ENCODE measurements around the gene CDK5RAP2.
"Not testable (repeated sequence)": the region's sequence is repeated elsewhere in the genome, so short reads cannot be mapped to it uniquely, and the experiment has no call there.

CDK5RAP2 gene

GRCh38 chr9:120580051-120580896 is at the start of gene CDK5RAP2:
CDK5RAP2 (minus strand) TSS chr9:120580167; CDS start chr9:120579978, 189 bp downstream.
- in situ Hi-C loops (cut with MboI; ENCODE audit: low sequenced_read_pairs) = no loop called here

GRCh38 chr9:120628925-120629497 is 49.0 kb upstream of the CDK5RAP2 start:
- in situ Hi-C loops (cut with MboI; ENCODE audit: low sequenced_read_pairs) = not testable (repeated sequence)

- in situ Hi-C loops (cut with MboI; ENCODE audit: low sequenced_read_pairs) = no loop called here
Observed at GRCh38 chr9:120628207-120628924, 48.4 kb upstream of the CDK5RAP2 start.

GRCh38 chr9:120627073-120627472 is 47.1 kb upstream of the CDK5RAP2 start:
- in situ Hi-C loops (cut with MboI; ENCODE audit: low sequenced_read_pairs) = no loop called here

GRCh38 chr9:120626512-120626911 is 46.5 kb upstream of the CDK5RAP2 start:
- in situ Hi-C loops (cut with MboI; ENCODE audit: low sequenced_read_pairs) = no loop called here

- in situ Hi-C loops (cut with MboI; ENCODE audit: low sequenced_read_pairs) = no loop called here
Observed at GRCh38 chr9:120625222-120625621, 45.3 kb upstream of the CDK5RAP2 start.

- in situ Hi-C loops (cut with MboI; ENCODE audit: low sequenced_read_pairs) = no loop called here
Observed at GRCh38 chr9:120622790-120623189, 42.8 kb upstream of the CDK5RAP2 start.

- in situ Hi-C loops (cut with MboI; ENCODE audit: low sequenced_read_pairs) = no loop called here
Observed at GRCh38 chr9:120621941-120622340, 42.0 kb upstream of the CDK5RAP2 start.

GRCh38 chr9:120619751-120620655 is 40.0 kb upstream of the CDK5RAP2 start:
- in situ Hi-C loops (cut with MboI; ENCODE audit: low sequenced_read_pairs) = no loop called here

- in situ Hi-C loops (cut with MboI; ENCODE audit: low sequenced_read_pairs) = no loop called here
Observed at GRCh38 chr9:120616966-120617935, 37.3 kb upstream of the CDK5RAP2 start.

- in situ Hi-C loops (cut with MboI; ENCODE audit: low sequenced_read_pairs) = no loop called here
Observed at GRCh38 chr9:120612218-120612617, 32.3 kb upstream of the CDK5RAP2 start.

- in situ Hi-C loops (cut with MboI; ENCODE audit: low sequenced_read_pairs) = no loop called here
Observed at GRCh38 chr9:120611690-120612068, 31.7 kb upstream of the CDK5RAP2 start.

GRCh38 chr9:120610975-120611689 is 31.2 kb upstream of the CDK5RAP2 start:
- in situ Hi-C loops (cut with MboI; ENCODE audit: low sequenced_read_pairs) = no loop called here

GRCh38 chr9:120609636-120610035 is 29.7 kb upstream of the CDK5RAP2 start:
- in situ Hi-C loops (cut with MboI; ENCODE audit: low sequenced_read_pairs) = no loop called here

- in situ Hi-C loops (cut with MboI; ENCODE audit: low sequenced_read_pairs) = no loop called here
Observed at GRCh38 chr9:120608421-120608820, 28.5 kb upstream of the CDK5RAP2 start.

GRCh38 chr9:120603591-120603990 is 23.6 kb upstream of the CDK5RAP2 start:
- in situ Hi-C loops (cut with MboI; ENCODE audit: low sequenced_read_pairs) = no loop called here

GRCh38 chr9:120603010-120603409 is 23.0 kb upstream of the CDK5RAP2 start:
- in situ Hi-C loops (cut with MboI; ENCODE audit: low sequenced_read_pairs) = no loop called here

GRCh38 chr9:120593955-120594277 is 13.9 kb upstream of the CDK5RAP2 start:
- in situ Hi-C loops (cut with MboI; ENCODE audit: low sequenced_read_pairs) = no loop called here
